Epithelial cell of esophagus (primary cell): ENCODE measurements around the gene FAM76A.
"Not testable (repeated sequence)": the region's sequence is repeated elsewhere in the genome, so short reads cannot be mapped to it uniquely, and the experiment has no call there.

Experiments
- DNase-seq: peaks from one replicate; pipeline ENCODE4 v3.0.0; 2010; ENCODE audit warnings: low read depth
- H3K4me3 ChIP-seq: 2 replicates; pipeline ENCODE4 v1.5.1; 2011; ENCODE audit warnings: mild to moderate bottlenecking, low read length, control low read depth
- CTCF ChIP-seq: IDR thresholded peaks from 2 replicates; pipeline ENCODE4 v1.5.1; 2011; ENCODE audit warnings: low read depth, mild to moderate bottlenecking, low read length, control low read depth, inconsistent platforms; ENCODE audit not compliant: insufficient read depth; ENCODE audit errors: missing control alignments

Gene FAM76A

GRCh38 chr1:27779122-27779521, 53.4 kb downstream of the FAM76A start:
- no peak for TF ChIP-seq CTCF
- no peak for DNase-seq
- H3K4me3 ChIP-seq, result no peak overlapping the region

- no peak overlapping the region for H3K4me3 ChIP-seq
- no peak for DNase-seq
- TF ChIP-seq CTCF, result no peak
These were observed 57.2 kb downstream of the FAM76A start for GRCh38 chr1:27782950-27783349.

GRCh38 chr1:27784700-27785099, 58.9 kb downstream of the FAM76A start:
- DNase-seq, result no peak
- TF ChIP-seq CTCF, result no peak

GRCh38 chr1:27785781-27786455, 60.2 kb downstream of the FAM76A start:
- TF ChIP-seq CTCF, result no peak
- H3K4me3 ChIP-seq, result no peak overlapping the region
- peak; percentile 80 for DNase-seq

More at GRCh38 chr1:27784700-27785099, 58.9 kb downstream of the FAM76A start:
- no peak overlapping the region for H3K4me3 ChIP-seq

GRCh38 chr1:27787895-27788294, 62.1 kb downstream of the FAM76A start:
- DNase-seq, result peak; percentile 78
- no peak overlapping the region for H3K4me3 ChIP-seq
- TF ChIP-seq CTCF, result no peak

GRCh38 chr1:27789540-27790041, 63.8 kb downstream of the FAM76A start:
- no peak overlapping the region for H3K4me3 ChIP-seq
- DNase-seq, result peak; percentile 46

GRCh38 chr1:27790270-27790669, 64.5 kb downstream of the FAM76A start:
- H3K4me3 ChIP-seq, DNase-seq: not testable (repeated sequence)

More at GRCh38 chr1:27789540-27790041, 63.8 kb downstream of the FAM76A start:
- TF ChIP-seq CTCF, result no peak

- no peak overlapping the region for H3K4me3 ChIP-seq
- TF ChIP-seq CTCF, result no peak
- DNase-seq, result no peak
These were observed 69.8 kb downstream of the FAM76A start for GRCh38 chr1:27795601-27796000.
